Stimulated activated CD4-positive, alpha-beta T cell treated with anti-CD3 and anti-CD28 coated beads, Interleukin-4, amount 100 ng/mL, for 4 hours (primary cell): Measurements from ENCODE around the gene PDZRN3.

Experiments used
- DNase-seq, 2 experiments: peaks; one replicate each; pipeline ENCODE4 v3.0.0-alpha.2; 2020

Gene PDZRN3

GRCh38 chr3:73448041-73448440 lies 176.7 kb downstream of the PDZRN3 start:
- no peak for DNase-seq

GRCh38 chr3:73447111-73447510 lies 177.6 kb downstream of the PDZRN3 start:
- no peak for DNase-seq

DNA sequence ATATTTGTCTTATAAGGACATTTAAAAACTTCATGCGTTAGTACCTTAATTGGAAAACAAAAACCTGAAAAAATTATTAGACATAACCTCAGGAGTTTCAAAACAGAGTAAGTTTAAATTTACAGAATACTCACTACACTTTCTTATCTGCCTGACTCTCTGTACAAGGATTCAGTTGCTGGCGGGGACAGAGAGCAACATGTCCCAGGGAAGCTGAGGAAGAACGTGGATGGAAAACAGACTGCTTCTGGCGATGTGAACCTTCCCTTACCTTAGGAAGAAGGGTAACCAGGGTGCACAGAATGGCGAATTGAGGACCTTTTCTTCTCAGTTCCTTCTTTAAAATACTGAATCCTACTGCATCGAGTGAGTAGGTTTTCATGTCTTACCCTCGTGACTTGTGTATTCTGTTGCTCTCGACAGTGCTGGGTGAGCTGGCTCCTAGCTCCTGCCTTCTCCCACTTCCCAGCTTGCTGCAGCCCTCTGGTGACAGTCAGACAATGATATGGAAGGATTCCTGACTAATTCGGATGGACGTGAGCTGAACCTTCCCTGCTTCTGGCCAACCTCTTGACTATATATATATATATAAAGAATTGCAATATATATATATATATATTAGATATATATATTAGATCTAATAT lies 178.2 kb downstream of the PDZRN3 start:
- DNase-seq = no peak

GRCh38 chr3:73442886-73443285 lies 181.9 kb downstream of the PDZRN3 start:
- DNase-seq = no peak

DNA sequence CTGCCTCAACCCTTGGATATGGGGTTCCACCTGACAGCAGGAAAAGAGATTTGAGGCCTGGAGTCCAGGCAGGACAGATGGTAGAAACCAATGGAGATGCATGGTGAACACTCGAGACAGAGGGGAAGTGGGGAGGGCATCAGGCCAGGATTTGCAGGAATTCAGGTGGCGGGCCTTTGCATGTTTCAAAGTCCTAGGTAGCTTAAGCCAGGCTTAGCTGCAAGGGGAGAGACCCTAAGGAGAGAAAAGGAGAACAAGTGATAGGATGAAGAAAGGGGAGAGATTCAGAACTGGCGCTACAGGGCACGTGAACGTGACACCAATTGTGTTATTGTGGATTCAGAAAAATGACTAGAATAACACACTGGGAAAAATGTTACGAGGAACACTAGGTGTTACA lies 182.6 kb downstream of the PDZRN3 start:
- no peak for DNase-seq

- no peak for DNase-seq
Measured at GRCh38 chr3:73437828-73438227, 186.9 kb downstream of the PDZRN3 start.

- DNase-seq = no peak
Measured at GRCh38 chr3:73435055-73435454, 189.7 kb downstream of the PDZRN3 start.

DNA sequence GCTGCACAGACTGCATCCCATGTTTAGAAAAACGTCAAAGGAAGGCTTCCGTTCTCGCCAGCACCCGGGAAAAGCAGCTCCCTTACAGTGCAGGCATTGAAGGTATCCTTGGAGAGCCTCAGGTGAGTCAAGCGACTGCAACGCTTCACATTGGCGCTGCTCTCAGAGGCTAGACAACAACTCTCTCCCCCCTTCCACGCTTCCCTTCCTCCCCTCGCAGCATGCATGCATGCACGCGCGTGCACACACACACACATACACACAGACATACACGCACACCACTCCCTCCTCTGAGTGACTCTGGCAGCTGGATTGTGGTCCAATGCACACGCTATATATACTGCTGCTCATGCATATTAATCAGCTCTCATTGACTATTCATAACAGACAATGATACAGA lies 191.1 kb downstream of the PDZRN3 start:
- DNase-seq = no peak

DNA sequence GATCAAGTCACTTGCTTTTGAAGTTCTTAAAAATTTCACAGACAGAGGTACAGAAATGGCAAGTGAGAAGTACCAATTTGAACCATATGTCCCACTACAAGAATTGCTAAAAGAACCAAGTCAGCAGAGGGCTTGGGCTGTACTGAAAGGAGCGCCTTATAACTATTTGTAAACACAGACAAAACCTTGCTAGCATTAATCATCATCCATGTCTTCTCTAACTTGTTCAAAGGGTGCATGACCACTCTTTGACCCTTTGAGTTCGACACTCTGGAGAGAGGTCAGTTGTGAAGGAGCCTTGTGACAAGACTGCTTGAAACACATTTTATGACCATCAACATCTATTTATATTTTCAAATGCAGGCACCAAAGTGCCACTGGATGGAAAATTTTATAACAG lies 191.7 kb downstream of the PDZRN3 start:
- no peak for DNase-seq

DNA sequence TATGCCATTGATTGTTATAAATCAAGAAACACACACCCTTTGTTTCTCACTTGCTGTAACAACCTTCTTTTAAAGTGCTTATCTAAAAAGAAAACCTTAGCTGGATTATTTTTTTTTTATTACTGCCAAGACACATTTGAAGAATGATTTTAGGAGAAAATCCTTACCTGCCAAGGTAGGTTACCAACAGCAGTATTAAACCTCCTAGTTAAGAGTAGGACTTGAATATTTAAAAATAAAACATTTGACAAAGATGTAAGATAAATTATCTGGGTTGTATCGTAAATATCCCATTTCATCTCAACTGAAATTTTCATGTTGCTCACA lies 192.1 kb downstream of the PDZRN3 start:
- no peak for DNase-seq

GRCh38 chr3:73432023-73432705 lies 192.6 kb downstream of the PDZRN3 start:
- DNase-seq = no peak

DNA sequence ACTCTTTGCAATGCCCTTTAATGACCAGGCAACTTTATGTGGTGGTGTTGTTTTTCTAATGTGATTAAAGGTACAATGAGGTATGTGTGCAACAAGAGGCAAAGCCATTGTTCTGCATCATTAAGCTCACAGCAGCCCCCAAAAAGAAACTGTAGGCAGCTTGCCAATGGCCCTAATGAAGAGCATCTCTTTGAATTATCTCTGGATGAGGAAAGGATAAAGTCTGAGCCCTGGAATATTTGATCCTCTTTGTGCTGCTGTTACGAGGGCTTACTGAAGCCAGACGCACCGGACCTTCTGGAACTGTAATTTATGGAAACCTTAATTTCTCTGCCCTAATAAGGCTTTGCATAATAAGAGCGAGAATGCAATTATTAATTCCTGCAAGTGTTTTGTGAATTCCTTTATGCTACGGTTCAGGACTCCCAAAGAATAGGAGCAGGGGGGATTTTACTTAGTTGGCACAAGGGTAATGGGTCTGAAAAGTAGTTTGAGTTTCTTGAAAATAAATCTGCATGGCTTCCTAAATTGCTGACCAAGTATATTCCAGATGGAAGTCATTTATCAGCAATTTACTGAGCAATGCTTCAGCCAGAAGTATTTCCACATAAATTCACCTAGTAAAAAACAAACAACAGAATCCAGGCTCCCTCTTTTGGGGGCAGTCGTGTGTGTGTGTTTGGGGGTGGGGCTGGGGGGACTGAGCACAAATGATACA lies 193.4 kb downstream of the PDZRN3 start:
- DNase-seq = no peak

- DNase-seq = no peak
Measured at GRCh38 chr3:73427048-73427706, 197.6 kb downstream of the PDZRN3 start.

- no peak for DNase-seq
Measured at GRCh38 chr3:73426606-73427005, 198.1 kb downstream of the PDZRN3 start.

DNA sequence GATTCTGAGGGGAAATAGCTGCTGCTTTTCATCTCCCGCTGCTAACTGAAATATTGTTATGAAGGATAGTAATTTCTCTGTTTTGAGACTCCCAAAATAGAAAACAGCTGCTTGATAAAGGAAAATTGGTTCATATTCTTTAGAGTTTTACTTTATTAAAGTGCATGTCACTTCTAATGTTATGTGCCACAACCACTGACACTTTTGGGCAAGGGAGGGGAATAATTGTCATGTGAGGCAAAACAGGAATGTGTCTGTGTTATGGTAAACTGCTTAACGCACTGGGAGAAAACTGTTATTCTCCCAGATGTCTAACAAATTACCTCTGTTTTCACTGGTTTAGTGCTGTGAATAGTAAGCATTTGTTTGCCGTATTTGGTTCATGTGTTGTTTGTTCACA lies 201.6 kb downstream of the PDZRN3 start:
- DNase-seq = no peak

GRCh38 chr3:73422571-73422970 lies 202.2 kb downstream of the PDZRN3 start:
- no peak for DNase-seq

DNA sequence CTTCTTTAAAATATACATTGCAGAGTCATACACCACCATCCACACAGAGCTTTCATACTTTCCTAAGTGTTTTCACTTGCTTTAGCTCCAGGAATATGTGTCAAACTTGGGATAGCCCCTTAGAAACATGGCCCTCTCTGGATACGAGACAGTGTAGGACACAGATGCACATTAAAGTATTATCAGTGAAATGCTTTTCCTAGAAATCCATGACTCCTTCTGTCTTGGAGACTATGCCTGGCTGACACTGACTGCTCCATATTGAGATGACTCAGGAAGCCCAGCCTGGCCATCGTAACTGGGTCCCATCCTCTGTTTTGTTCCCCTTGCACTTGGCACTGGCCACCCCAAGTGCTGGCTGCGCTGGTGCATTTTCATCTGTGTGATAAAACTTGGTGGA lies 204.8 kb downstream of the PDZRN3 start:
- no peak for DNase-seq

DNA sequence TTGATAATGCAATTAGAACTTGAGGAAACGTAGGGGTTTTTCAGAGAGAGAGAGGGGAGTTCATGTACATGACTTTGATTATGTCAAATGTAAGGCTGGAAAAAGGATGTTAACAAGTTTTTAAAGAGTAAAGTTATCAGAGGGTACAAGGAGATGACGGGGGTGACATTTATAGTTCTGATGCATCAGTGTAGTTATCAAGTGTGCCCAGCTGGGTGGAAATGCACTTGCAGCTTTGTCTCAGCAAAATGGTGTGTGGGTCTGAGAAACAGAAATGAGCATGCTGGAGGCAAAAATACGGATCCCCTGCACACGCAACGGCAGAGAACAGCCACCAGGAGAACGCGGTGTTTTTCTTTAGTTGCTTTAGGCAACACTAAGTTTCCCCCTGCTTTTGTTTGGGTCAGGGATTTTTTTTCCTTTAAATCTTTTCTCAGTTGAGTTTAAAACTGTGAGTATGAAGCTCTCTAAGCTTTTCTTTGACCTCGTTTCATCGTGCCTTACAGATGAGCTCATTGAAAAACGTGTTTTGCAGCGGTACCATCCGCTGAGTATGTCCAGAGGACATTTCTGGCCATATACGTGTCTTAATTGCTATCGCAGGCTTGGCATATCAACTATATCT lies 205.4 kb downstream of the PDZRN3 start:
- DNase-seq = no peak

- DNase-seq = no peak
Measured at GRCh38 chr3:73418681-73419080, 206.1 kb downstream of the PDZRN3 start.

DNA sequence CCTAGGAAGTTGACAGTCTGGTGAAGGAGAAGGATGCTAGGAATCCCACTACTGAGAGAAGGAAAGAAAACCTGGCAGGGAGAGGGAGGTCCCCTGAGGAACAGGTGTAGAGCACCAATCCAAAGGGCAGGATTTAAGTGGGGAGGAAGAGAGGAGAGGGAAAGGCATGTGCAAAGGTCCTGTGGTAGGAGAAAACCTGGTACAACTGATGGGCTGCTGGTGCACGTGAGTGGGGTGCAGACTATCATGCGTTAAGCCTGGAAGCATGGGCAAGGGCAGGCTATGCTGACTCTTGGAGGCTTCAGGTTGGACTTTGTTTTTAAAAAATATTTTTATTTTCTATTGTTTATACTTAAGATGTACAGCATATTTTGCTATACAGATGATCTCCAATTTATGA lies 209.6 kb downstream of the PDZRN3 start:
- no peak for DNase-seq

GRCh38 chr3:73413619-73414018 lies 211.1 kb downstream of the PDZRN3 start:
- no peak for DNase-seq

DNA sequence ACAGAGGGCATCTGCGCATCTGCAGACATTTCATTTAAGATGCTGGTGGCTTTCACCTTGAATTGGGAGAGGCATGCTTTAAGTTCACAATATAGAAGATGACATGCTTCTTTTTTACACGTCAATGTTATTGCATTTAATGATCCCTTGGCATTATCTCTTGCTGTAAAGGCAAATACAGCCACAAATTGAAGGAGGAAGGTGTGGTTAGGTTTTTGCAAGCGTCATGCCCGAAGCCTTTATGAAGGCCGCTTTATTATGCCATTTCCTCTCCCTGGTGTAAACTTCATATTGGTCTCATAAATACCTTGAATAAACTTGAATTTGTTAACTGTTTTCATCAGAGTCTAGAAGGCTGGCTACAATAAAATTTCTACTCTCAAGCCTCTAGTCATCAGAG lies 212.7 kb downstream of the PDZRN3 start:
- no peak for DNase-seq

- no peak for DNase-seq
Measured at GRCh38 chr3:73411545-73411944, 213.2 kb downstream of the PDZRN3 start.
